IPS-NIHi7 (cell line): Measurements from ENCODE around the gene TLX2.

Source experiments
- DNase-seq: peaks from one replicate; pipeline ENCODE4 v3.0.0; 2012; ENCODE audit warnings: mixed read lengths; ENCODE audit errors: extremely low spot score

TLX2 gene

GRCh38 chr2:74511104-74511989, 2.9 kb upstream of the TLX2 start:
- DNase-seq: no peak

GRCh38 chr2:74512744-74513604, 1.3 kb upstream of the TLX2 start:
- DNase-seq: no peak

GRCh38 chr2:74513605-74514367, 464 bp upstream of the TLX2 start:
- DNase-seq: peak; percentile 32

GRCh38 chr2:74515271-74515980, 1.2 kb downstream of the TLX2 start:
- DNase-seq: peak; percentile 35

- peak; percentile 94 for DNase-seq
Observed at GRCh38 chr2:74515981-74516633, 1.9 kb downstream of the TLX2 start.

- no peak for DNase-seq
Observed at GRCh38 chr2:74516650-74517049, 2.4 kb downstream of the TLX2 start.

GRCh38 chr2:74522516-74522915, 8.3 kb downstream of the TLX2 start:
- no peak for DNase-seq

GRCh38 chr2:74524005-74524404, 9.8 kb downstream of the TLX2 start:
- DNase-seq: no peak

- no peak for DNase-seq
Observed at GRCh38 chr2:74524955-74525716, 10.9 kb downstream of the TLX2 start.

- peak; percentile 53 for DNase-seq
Observed at GRCh38 chr2:74525717-74526648, 11.7 kb downstream of the TLX2 start, which contains the start of gene DQX1. TSS of gene DQX1 (minus strand) at chr2:74526231. CDS start at chr2:74525729, 502 bp downstream.

- DNase-seq: no peak
Observed at GRCh38 chr2:74526649-74527230, 12.5 kb downstream of the TLX2 start.

- no peak for DNase-seq
Observed at GRCh38 chr2:74527741-74528140, 13.5 kb downstream of the TLX2 start.

- DNase-seq: no peak
Observed at GRCh38 chr2:74528600-74529356, 14.5 kb downstream of the TLX2 start.

- peak; percentile 99 for DNase-seq
Observed at GRCh38 chr2:74529357-74530238, 15.3 kb downstream of the TLX2 start, which contains the start of the genes AUP1 and HTRA2. TSS of gene AUP1 (minus strand) at chr2:74529706. CDS start at chr2:74529629, 77 bp downstream. TSS of gene HTRA2 (plus strand) at chr2:74529933. CDS start at chr2:74530007, 74 bp downstream.

- peak; percentile 70 for DNase-seq
Observed at GRCh38 chr2:74530239-74531187, 16.3 kb downstream of the TLX2 start.
